GM23248 (cell line): ENCODE measurements around the gene NDST4.

Experiments
- EZH2 ChIP-seq: fragments of 200-600 bp; sonication (generic); IDR thresholded peaks from 2 replicates; pipeline ENCODE4 v1.6.1; 2018; ENCODE audit warnings: antibody characterized with exemption, mild to moderate bottlenecking; ENCODE audit not compliant: insufficient read depth, poor library complexity, severe bottlenecking
- EZH2phosphoT487 ChIP-seq: fragments of 200-600 bp; sonication (generic); IDR thresholded peaks from 2 replicates; pipeline ENCODE4 v1.6.1; 2018; ENCODE audit warnings: antibody characterized with exemption, moderate library complexity, mild to moderate bottlenecking, low read depth; ENCODE audit not compliant: insufficient read depth

- no peak for TF ChIP-seq EZH2phosphoT487
- no peak for TF ChIP-seq EZH2
These were observed 14.6 kb upstream of the NDST4 start for GRCh38 chr4:115128037-115128436.
